Pons (tissue), 1 donor: Measurements from ENCODE around the gene GNA15.
"Not testable (repeated sequence)": the region's sequence is repeated elsewhere in the genome, so short reads cannot be mapped to it uniquely, and the experiment has no call there.

ENCODE experiments used
- DNase-seq: peaks from one replicate; pipeline ENCODE4 v3.0.0-alpha.2; 2016; ENCODE audit warnings: low spot score

GNA15 gene

GRCh38 chr19:3190921-3191805 is 55.3 kb downstream of the GNA15 start:
- no peak for DNase-seq

GRCh38 chr19:3191806-3192104 is 55.9 kb downstream of the GNA15 start:
- DNase-seq, result not testable (repeated sequence)

- DNase-seq, result no peak
These were observed 56.4 kb downstream of the GNA15 start for GRCh38 chr19:3192228-3192635.

GRCh38 chr19:3192684-3193083 is 56.9 kb downstream of the GNA15 start:
- DNase-seq, result no peak

- DNase-seq, result no peak
These were observed 57.6 kb downstream of the GNA15 start for GRCh38 chr19:3193256-3194105.

GRCh38 chr19:3194106-3195087 is 58.6 kb downstream of the GNA15 start:
- no peak for DNase-seq

- DNase-seq, result no peak
These were observed 60.5 kb downstream of the GNA15 start for GRCh38 chr19:3196064-3196932.

GRCh38 chr19:3196933-3197205 is 61.0 kb downstream of the GNA15 start:
- no peak for DNase-seq

GRCh38 chr19:3198901-3199700 is 63.3 kb downstream of the GNA15 start:
- DNase-seq, result no peak

- DNase-seq, result no peak
These were observed 65.4 kb downstream of the GNA15 start for GRCh38 chr19:3201072-3201700.

GRCh38 chr19:3201911-3202310 is 66.1 kb downstream of the GNA15 start:
- DNase-seq, result no peak

- DNase-seq, result no peak
These were observed 66.5 kb downstream of the GNA15 start for GRCh38 chr19:3202346-3202745.

- DNase-seq, result not testable (repeated sequence)
These were observed 67.1 kb downstream of the GNA15 start for GRCh38 chr19:3202895-3203294.

GRCh38 chr19:3203805-3204645 is 68.2 kb downstream of the GNA15 start:
- no peak for DNase-seq

GRCh38 chr19:3204646-3205275 is 68.9 kb downstream of the GNA15 start:
- DNase-seq, result no peak

GRCh38 chr19:3206216-3206953 is 70.6 kb downstream of the GNA15 start:
- DNase-seq, result no peak

GRCh38 chr19:3207461-3208242 is 71.8 kb downstream of the GNA15 start:
- no peak for DNase-seq
